ENCODE results near the gene GEMIN4. TPM values are rescaled to one million over a fixed set of nuclear protein-coding genes. Genes with fewer than 3 reads are reported as not detected.
"Not testable (repeated sequence)": the region's sequence is repeated elsewhere in the genome, so short reads cannot be mapped to it uniquely, and the experiment has no call there.

The GEMIN4 gene
- total RNA-seq, 1 donor from 2014 or later, result 7.8 TPM

DNA sequence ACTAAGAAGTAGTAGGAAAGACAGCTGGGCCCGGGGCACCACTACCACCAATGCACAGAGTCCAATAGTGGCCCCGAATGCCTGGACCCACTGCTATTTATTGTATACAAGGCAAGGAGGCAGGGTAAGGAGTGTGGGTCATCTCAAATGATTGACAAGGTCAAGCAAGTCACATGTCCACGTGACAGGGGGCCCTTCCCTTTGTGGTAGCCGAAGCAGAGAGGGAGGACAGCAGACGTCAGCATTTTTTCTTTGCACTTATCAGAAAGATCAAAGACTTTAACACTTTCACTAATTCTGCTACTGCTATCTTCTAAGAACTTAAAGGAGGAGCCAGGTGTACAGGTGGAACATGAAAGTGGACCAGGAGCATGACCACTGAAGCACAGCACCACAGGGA lies 43.9 kb downstream of the GEMIN4 start:
- no peak overlapping the region for H3K4me3 ChIP-seq (ENCODE audit: low read length in 3 of 3)
- H3K9me3 ChIP-seq (ENCODE audit: control insufficient read depth in 3 of 3, low read length in 3 of 3), result no peaks in the 10 kb centered on the region
- no peak overlapping the region for H3K27ac ChIP-seq (ENCODE audit: low read depth, low read length)
- H3K9ac ChIP-seq (ENCODE audit: low read depth in 1 of 3, low read length in 3 of 3), result no peak overlapping the region
- H3K27me3 ChIP-seq (ENCODE audit: control insufficient read depth in 3 of 3, insufficient read depth in 3 of 3, low read length in 3 of 3), result no peaks in the 10 kb centered on the region
- peaks cover 16 to 26% (median 22%) of the 10 kb centered on the region in 3 donors for H3K36me3 ChIP-seq (ENCODE audit: control insufficient read depth in 3 of 3, insufficient read depth in 3 of 3, low read length in 3 of 3)
- H3K4me1 ChIP-seq (ENCODE audit: control insufficient read depth in 3 of 3, insufficient read depth in 3 of 3, low read length in 3 of 3), result peaks cover 8 to 13% (median 13%) of the 10 kb centered on the region in 3 donors

DNA sequence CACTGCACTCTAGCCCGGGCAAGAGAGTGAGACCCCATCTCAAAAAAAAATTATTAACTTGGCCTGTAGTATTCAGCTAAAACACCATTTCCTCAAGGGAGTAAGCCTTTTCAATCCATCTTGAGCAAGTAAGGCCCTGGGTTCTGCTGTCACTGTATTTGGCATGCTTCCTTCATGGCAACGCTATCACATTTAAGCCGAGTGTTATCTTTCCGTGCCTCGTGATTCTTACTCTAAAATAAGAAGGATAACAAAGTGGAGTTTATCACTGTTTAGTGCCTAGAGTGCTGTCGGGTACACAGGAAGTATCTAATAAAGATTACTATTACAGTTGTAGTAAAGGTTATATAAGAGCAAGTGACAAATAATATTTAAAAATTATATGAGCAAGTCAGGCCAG lies 46.2 kb downstream of the GEMIN4 start:
- Histone ChIP-seq H3K27me3 (ENCODE audit: control insufficient read depth in 3 of 3, insufficient read depth in 3 of 3, low read length in 3 of 3) (no peaks in the 10 kb centered on the region), H3K36me3 (ENCODE audit: control insufficient read depth in 3 of 3, insufficient read depth in 3 of 3, low read length in 3 of 3) (peaks cover 16 to 26% (median 22%) of the 10 kb centered on the region in 3 donors), H3K9ac (ENCODE audit: low read depth in 1 of 3, low read length in 3 of 3) (peak overlapping the region in 1 of 3 donors; percentile 23), H3K9me3 (ENCODE audit: control insufficient read depth in 3 of 3, low read length in 3 of 3) (no peaks in the 10 kb centered on the region), H3K4me1 (ENCODE audit: control insufficient read depth in 3 of 3, insufficient read depth in 3 of 3, low read length in 3 of 3) (peaks cover 4 to 9% (median 9%) of the 10 kb centered on the region in 3 donors), H3K4me3 (ENCODE audit: low read length in 3 of 3) (no peak overlapping the region), H3K27ac (ENCODE audit: low read depth, low read length) (no peak overlapping the region)

DNA sequence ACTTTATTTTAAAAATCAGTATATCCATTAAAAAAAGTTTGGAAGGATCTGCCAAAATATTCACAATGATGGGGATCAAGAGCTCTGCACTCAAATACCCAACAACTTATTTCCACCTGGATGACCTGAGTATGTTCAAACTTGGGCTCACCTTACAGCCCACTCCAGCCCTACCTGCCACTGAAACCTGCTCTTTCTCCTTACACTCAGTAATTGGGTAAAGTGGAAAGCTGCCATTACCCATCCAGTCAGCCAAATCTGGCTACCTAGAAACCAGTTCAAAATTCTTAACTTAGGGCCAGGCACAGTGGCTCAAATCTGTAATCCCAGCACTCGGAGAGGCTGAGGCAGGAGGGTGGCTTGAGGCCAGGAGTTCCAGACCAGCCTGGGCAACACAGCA lies 47.1 kb downstream of the GEMIN4 start:
- H3K9ac ChIP-seq (ENCODE audit: low read depth in 1 of 3, low read length in 3 of 3), result no peak overlapping the region
- peaks cover 13 to 26% (median 19%) of the 10 kb centered on the region in 3 donors for H3K36me3 ChIP-seq (ENCODE audit: control insufficient read depth in 3 of 3, insufficient read depth in 3 of 3, low read length in 3 of 3)
- no peak overlapping the region for H3K27ac ChIP-seq (ENCODE audit: low read depth, low read length)
- peaks cover 4 to 9% (median 9%) of the 10 kb centered on the region in 3 donors for H3K4me1 ChIP-seq (ENCODE audit: control insufficient read depth in 3 of 3, insufficient read depth in 3 of 3, low read length in 3 of 3)
- no peaks in the 10 kb centered on the region for H3K27me3 ChIP-seq (ENCODE audit: control insufficient read depth in 3 of 3, insufficient read depth in 3 of 3, low read length in 3 of 3)
- H3K9me3 ChIP-seq (ENCODE audit: control insufficient read depth in 3 of 3, low read length in 3 of 3), result no peaks in the 10 kb centered on the region
- H3K4me3 ChIP-seq (ENCODE audit: low read length in 3 of 3), result no peak overlapping the region

- no peaks in the 10 kb centered on the region for H3K9me3 ChIP-seq (ENCODE audit: control insufficient read depth in 3 of 3, low read length in 3 of 3)
- H3K9ac ChIP-seq (ENCODE audit: low read depth in 1 of 3, low read length in 3 of 3), result peak overlapping the region in 1 of 3 donors; percentile 12
- H3K36me3 ChIP-seq (ENCODE audit: control insufficient read depth in 3 of 3, insufficient read depth in 3 of 3, low read length in 3 of 3), result peaks cover 10 to 19% (median 12%) of the 10 kb centered on the region in 3 donors
- H3K4me3 ChIP-seq (ENCODE audit: low read length in 3 of 3), result no peak overlapping the region
- peaks cover 4 to 9% (median 9%) of the 10 kb centered on the region in 3 donors for H3K4me1 ChIP-seq (ENCODE audit: control insufficient read depth in 3 of 3, insufficient read depth in 3 of 3, low read length in 3 of 3)
- H3K27me3 ChIP-seq (ENCODE audit: control insufficient read depth in 3 of 3, insufficient read depth in 3 of 3, low read length in 3 of 3), result no peaks in the 10 kb centered on the region
- H3K27ac ChIP-seq (ENCODE audit: low read depth, low read length), result no peak overlapping the region
Measured at GRCh38 chr17:704111-704864, 47.8 kb downstream of the GEMIN4 start.

GRCh38 chr17:703081-703875 lies 48.8 kb downstream of the GEMIN4 start:
- Histone ChIP-seq H3K27ac (ENCODE audit: low read depth, low read length) (no peak overlapping the region), H3K9me3 (ENCODE audit: control insufficient read depth in 3 of 3, low read length in 3 of 3) (no peaks in the 10 kb centered on the region), H3K4me1 (ENCODE audit: control insufficient read depth in 3 of 3, insufficient read depth in 3 of 3, low read length in 3 of 3) (peaks cover 4 to 9% (median 9%) of the 10 kb centered on the region in 3 donors), H3K9ac (ENCODE audit: low read depth in 1 of 3, low read length in 3 of 3) (no peak overlapping the region), H3K36me3 (ENCODE audit: control insufficient read depth in 3 of 3, insufficient read depth in 3 of 3, low read length in 3 of 3) (peaks cover under 1 to 13% (median 5%) of the 10 kb centered on the region in 3 donors), H3K4me3 (ENCODE audit: low read length in 3 of 3) (no peak overlapping the region), H3K27me3 (ENCODE audit: control insufficient read depth in 3 of 3, insufficient read depth in 3 of 3, low read length in 3 of 3) (no peaks in the 10 kb centered on the region)

DNA sequence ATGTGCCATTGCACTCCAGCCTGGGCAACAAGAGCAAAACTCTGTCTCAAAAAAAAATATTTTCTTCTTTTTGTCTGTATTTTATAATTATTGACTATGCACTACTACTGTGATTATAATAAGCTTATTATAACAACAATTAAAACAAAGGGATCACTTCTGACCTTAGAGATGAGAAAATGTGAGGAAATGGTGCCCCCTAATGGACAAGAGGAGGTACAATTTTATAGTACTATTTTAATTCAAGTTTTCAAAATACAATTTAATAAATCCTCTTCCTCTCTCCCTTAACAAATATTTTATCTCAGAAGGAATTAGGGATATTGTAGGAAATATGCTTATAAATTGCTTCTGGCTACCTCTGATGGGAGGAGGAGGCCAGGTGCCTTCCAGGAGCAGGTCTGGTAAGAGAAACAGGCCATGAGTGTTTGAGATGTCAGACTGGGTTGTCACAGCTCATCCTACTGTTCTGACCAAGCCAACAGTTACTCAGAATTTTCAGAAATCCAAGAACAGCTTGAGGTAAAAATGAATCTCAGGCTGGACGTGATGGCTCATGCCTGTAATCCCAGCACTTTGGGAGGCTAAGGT lies 51.5 kb downstream of the GEMIN4 start:
- Histone ChIP-seq H3K36me3 (ENCODE audit: control insufficient read depth in 3 of 3, insufficient read depth in 3 of 3, low read length in 3 of 3) (peaks cover 13 to 21% (median 18%) of the 10 kb centered on the region in 3 donors), H3K4me3 (ENCODE audit: low read length in 3 of 3) (no peak overlapping the region), H3K9ac (ENCODE audit: low read depth in 1 of 3, low read length in 3 of 3) (no peak overlapping the region), H3K27ac (ENCODE audit: low read depth, low read length) (no peak overlapping the region), H3K9me3 (ENCODE audit: control insufficient read depth in 3 of 3, low read length in 3 of 3) (no peaks in the 10 kb centered on the region), H3K4me1 (ENCODE audit: control insufficient read depth in 3 of 3, insufficient read depth in 3 of 3, low read length in 3 of 3) (peaks cover under 1 to 6% (median 1%) of the 10 kb centered on the region in 3 donors), H3K27me3 (ENCODE audit: control insufficient read depth in 3 of 3, insufficient read depth in 3 of 3, low read length in 3 of 3) (no peaks in the 10 kb centered on the region)

DNA sequence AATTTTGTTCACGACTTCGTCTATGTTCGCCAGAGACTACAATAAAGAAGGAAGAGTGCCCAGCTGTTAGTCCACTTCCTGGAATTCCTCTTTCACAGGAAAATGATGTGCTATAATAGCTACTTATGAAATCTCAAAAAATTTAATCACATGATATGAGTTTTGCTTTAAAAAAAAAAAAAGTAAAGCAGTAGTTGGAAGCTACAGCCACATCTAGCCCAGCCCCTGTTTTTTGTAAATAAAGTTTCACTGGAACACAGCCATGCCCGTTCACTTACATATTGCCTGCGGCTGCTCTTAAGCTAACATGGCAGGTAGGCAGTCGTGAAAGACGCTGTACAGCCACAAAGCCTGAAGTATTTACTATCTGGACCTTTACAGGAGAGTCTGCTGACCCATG lies 52.7 kb downstream of the GEMIN4 start:
- Histone ChIP-seq H3K9me3 (ENCODE audit: control insufficient read depth in 3 of 3, low read length in 3 of 3) (no peaks in the 10 kb centered on the region), H3K27me3 (ENCODE audit: control insufficient read depth in 3 of 3, insufficient read depth in 3 of 3, low read length in 3 of 3) (no peaks in the 10 kb centered on the region), H3K4me3 (ENCODE audit: low read length in 3 of 3) (no peak overlapping the region), H3K9ac (ENCODE audit: low read depth in 1 of 3, low read length in 3 of 3) (no peak overlapping the region), H3K36me3 (ENCODE audit: control insufficient read depth in 3 of 3, insufficient read depth in 3 of 3, low read length in 3 of 3) (peaks cover 20 to 33% (median 26%) of the 10 kb centered on the region in 3 donors), H3K27ac (ENCODE audit: low read depth, low read length) (no peak overlapping the region), H3K4me1 (ENCODE audit: control insufficient read depth in 3 of 3, insufficient read depth in 3 of 3, low read length in 3 of 3) (no peaks in the 10 kb centered on the region)

GRCh38 chr17:698096-698495 lies 54.0 kb downstream of the GEMIN4 start:
- not testable (repeated sequence) for H3K9ac ChIP-seq (ENCODE audit: low read depth in 1 of 3, low read length in 3 of 3); H3K4me3 ChIP-seq (ENCODE audit: low read length in 3 of 3); H3K4me1 ChIP-seq (ENCODE audit: control insufficient read depth in 3 of 3, insufficient read depth in 3 of 3, low read length in 3 of 3); H3K9me3 ChIP-seq (ENCODE audit: control insufficient read depth in 3 of 3, low read length in 3 of 3); H3K27ac ChIP-seq (ENCODE audit: low read depth, low read length); H3K27me3 ChIP-seq (ENCODE audit: control insufficient read depth in 3 of 3, insufficient read depth in 3 of 3, low read length in 3 of 3)
- peaks cover 20 to 37% (median 34%) of the 10 kb centered on the region in 3 donors for H3K36me3 ChIP-seq (ENCODE audit: control insufficient read depth in 3 of 3, insufficient read depth in 3 of 3, low read length in 3 of 3)

GRCh38 chr17:697682-698081 lies 54.4 kb downstream of the GEMIN4 start:
- no peaks in the 10 kb centered on the region for H3K4me1 ChIP-seq (ENCODE audit: control insufficient read depth in 3 of 3, insufficient read depth in 3 of 3, low read length in 3 of 3)
- peaks cover 20 to 37% (median 36%) of the 10 kb centered on the region in 3 donors for H3K36me3 ChIP-seq (ENCODE audit: control insufficient read depth in 3 of 3, insufficient read depth in 3 of 3, low read length in 3 of 3)
- H3K9ac ChIP-seq (ENCODE audit: low read depth in 1 of 3, low read length in 3 of 3), result no peak overlapping the region

More at GRCh38 chr17:697682-698081, 54.4 kb downstream of the GEMIN4 start:
- Histone ChIP-seq H3K9me3 (ENCODE audit: control insufficient read depth in 3 of 3, low read length in 3 of 3) (no peaks in the 10 kb centered on the region), H3K27me3 (ENCODE audit: control insufficient read depth in 3 of 3, insufficient read depth in 3 of 3, low read length in 3 of 3) (no peaks in the 10 kb centered on the region), H3K27ac (ENCODE audit: low read depth, low read length) (no peak overlapping the region), H3K4me3 (ENCODE audit: low read length in 3 of 3) (no peak overlapping the region)

All from skeletal muscle tissue (tissue), 4 donors.